ENCODE measurements around the gene COG8. TPM values are rescaled to one million over a fixed set of nuclear protein-coding genes. Genes with fewer than 3 reads are reported as not detected.

The COG8 gene
- total and polyA plus RNA-seq, 10 of the 15 experiments (the other 5 are each of a cell fraction or from before 2014, with no cell fraction given): 2.8 to 39.6 (median 23.8) TPM

- H3K9ac ChIP-seq (ENCODE audit: control insufficient read depth, insufficient read depth, low read length): no peak overlapping the region
- H3K9me3 ChIP-seq (replicated peaks; ENCODE audit: control insufficient read depth, insufficient read depth, low read length): no peaks in the 10 kb centered on the region
- H3K79me2 ChIP-seq (ENCODE audit: control insufficient read depth, insufficient read depth, low read length): no peaks in the 10 kb centered on the region
- ATAC-seq: no peak
- no peaks in the 10 kb centered on the region for H4K20me1 ChIP-seq (ENCODE audit: control insufficient read depth, insufficient read depth)
- H3K4me1 ChIP-seq (ENCODE audit: control insufficient read depth, insufficient read depth, low read length): peaks cover 7% of the 10 kb centered on the region
- ChIA-PET RAD21 (ENCODE audit: unreplicated experiment) (no interaction called here), SMC1A (ENCODE audit: uncharacterized antibody, unreplicated experiment) (no interaction called here), CTCF (interaction anchor here (1.3 kb wide), 1 partner anchor 403 kb away, joined by 4 read pairs; the partner anchor contains the start of gene NOB1), POLR2A (interaction anchor here (0.5 kb wide), 1 partner anchor 306 kb away, joined by 4 read pairs; no protein-coding TSS in a partner anchor)
- 91% methylated on average over 6 of the region's 6 CpGs for WGBS (ENCODE audit: insufficient coverage, insufficient replicate concordance, low lambda C conversion rate, missing lambda C conversion rate)
- H3K27ac ChIP-seq (ENCODE audit: control insufficient read depth, insufficient read depth): no peak overlapping the region
- DNase-seq (ENCODE audit: low read depth, low spot score): no peak
- no TSS peak for BruUV-seq (replicated peaks)
- H2AFZ ChIP-seq (ENCODE audit: control insufficient read depth, low read depth, low read length): no peak overlapping the region
- H3K27me3 ChIP-seq (replicated peaks in 1 of 2; ENCODE audit: control insufficient read depth in 2 of 2, insufficient read depth in 2 of 2, low read length in 1 of 2): no peaks in the 10 kb centered on the region
- peaks cover 0 to 3% of the 10 kb centered on the region in 2 experiments; a peak in 2 of 4 replicates for H3K36me3 ChIP-seq (ENCODE audit: control insufficient read depth in 2 of 2, insufficient read depth in 2 of 2, low read length in 1 of 2)
- in situ Hi-C loops (cut with MboI): no loop called here
- intact Hi-C loops (cut with micrococcal nuclease; ENCODE audit: unreplicated experiment): no loop called here
- no peak overlapping the region for H3K4me3 ChIP-seq
- no peak for FAIRE-seq
- no peak overlapping the region for H3K4me2 ChIP-seq (ENCODE audit: control insufficient read depth, insufficient read depth)
- TF ChIP-seq ESRRA (IDR thresholded peaks at IDR 0.05; ENCODE audit: low read length) (no peak), E2F4 (IDR thresholded peaks at IDR 0.05; ENCODE audit: low read depth, low read length) (no peak), MYC (IDR thresholded peaks at IDR 0.05; ENCODE audit: insufficient read depth, insufficient read length, insufficient replicate concordance, low read length, severe bottlenecking) (no peak), MLLT1 (IDR thresholded peaks at IDR 0.05) (no peak), NR2F1 (conservative IDR thresholded peaks at IDR 0.05) (no peak), USF2 (IDR thresholded peaks at IDR 0.05; ENCODE audit: borderline replicate concordance, low read depth, low read length) (no peak), CEBPZ (IDR thresholded peaks at IDR 0.05; ENCODE audit: low read depth, low read length) (no peak), FOS (IDR thresholded peaks at IDR 0.05; ENCODE audit: borderline replicate concordance, extremely low read depth, insufficient read length) (no peak), ATF3 (IDR thresholded peaks at IDR 0.05; ENCODE audit: borderline replicate concordance, extremely low read depth, low read depth, low read length) (no peak), MXI1 (IDR thresholded peaks at IDR 0.05; ENCODE audit: low read depth, low read length) (no peak), JUND (IDR thresholded peaks at IDR 0.05; ENCODE audit: low read depth, low read length) (no peak), E2F8 (IDR thresholded peaks at IDR 0.05; ENCODE audit: low read depth, partially characterized antibody) (no peak)
Observed at GRCh38 chr16:69350536-69351133, 11.3 kb upstream of the COG8 start.
